HG03354 (cell line): ENCODE results near the gene CDK6.
"Not testable (repeated sequence)": the region's sequence is repeated elsewhere in the genome, so short reads cannot be mapped to it uniquely, and the experiment has no call there.

Experiments used
- ATAC-seq: cut with Tn5 transposase; IDR thresholded peaks from one replicate; pipeline ENCODE4 v1.9.1; 2021; ENCODE audit warnings: mild to moderate bottlenecking; ENCODE audit not compliant: unreplicated experiment, poor library complexity, severe bottlenecking

The CDK6 gene

DNA sequence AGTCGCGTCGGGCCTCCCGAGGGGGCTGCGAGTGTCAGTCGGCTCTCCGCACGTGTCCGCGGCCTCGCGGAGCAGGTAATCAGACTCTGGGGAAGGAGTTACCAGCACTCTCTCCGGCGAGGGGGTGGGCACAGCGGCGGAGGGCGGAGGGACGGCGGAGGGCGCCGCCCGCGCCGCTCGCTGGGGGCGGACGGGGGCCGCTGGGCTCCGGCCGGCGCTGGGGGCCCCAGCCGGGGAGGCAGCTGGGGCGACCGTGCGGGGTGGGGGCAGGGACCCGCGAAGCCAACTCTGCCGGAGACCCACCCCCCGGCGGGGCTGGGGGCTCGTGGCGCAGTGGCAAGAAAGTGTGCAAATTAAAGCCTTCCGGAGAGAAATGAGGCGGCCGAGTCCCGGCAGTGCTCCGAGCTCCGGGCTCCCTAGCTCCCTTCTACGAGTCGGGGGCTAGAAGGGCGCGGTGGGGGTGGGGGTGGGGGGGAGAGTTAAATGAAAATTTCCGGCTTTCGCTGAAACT, at the start of gene CDK6:
Gene CDK6 (minus strand): TSS at position 85 of the 511 bp plus-strand sequence. CDS start 3,250 bp downstream, outside the sequence.
- peak; percentile 36 for ATAC-seq

DNA sequence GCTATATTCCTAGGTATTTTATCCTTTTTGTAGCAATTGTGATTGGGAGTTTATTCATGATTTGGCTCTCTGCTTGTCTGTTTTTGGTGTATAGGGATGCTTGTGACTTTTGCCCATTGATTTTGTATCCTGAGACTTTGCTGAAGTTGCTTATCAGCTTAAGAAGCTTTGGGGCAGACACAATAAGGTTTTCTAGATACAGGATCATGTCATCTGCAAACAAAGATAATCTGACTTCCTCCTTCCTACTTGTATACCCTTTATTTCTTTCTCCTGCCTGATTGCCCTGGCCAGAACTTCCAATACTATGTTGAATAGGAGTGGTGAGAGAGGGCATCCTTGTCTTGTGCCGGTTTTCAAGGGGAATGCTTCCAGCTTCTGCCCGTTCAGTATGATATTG, 49.7 kb upstream of the CDK6 start:
- ATAC-seq = not testable (repeated sequence)

GRCh38 chr7:92884218-92884617, 47.8 kb upstream of the CDK6 start:
- no peak for ATAC-seq

GRCh38 chr7:92882760-92883159, 46.4 kb upstream of the CDK6 start:
- no peak for ATAC-seq

DNA sequence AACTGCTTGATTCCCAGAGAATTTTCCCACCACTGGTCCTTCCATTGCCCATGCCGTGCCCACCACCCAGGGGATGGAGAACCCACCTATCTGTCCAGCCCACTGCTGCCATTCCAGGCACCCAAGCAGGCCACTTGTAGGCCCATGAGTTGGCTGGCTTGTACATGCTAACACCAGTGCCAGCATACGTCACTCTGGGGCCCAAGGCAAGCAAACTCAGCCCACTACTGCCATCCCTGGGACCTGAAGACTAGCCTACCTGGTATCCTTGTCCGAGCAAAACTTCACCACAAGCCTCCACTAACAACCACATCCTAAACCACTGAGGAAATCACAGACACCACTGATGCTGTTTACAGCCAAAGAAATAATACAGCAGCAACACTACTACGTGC, 44.7 kb upstream of the CDK6 start:
- no peak for ATAC-seq

- no peak for ATAC-seq
Observed at GRCh38 chr7:92880212-92881090, 44.1 kb upstream of the CDK6 start.

DNA sequence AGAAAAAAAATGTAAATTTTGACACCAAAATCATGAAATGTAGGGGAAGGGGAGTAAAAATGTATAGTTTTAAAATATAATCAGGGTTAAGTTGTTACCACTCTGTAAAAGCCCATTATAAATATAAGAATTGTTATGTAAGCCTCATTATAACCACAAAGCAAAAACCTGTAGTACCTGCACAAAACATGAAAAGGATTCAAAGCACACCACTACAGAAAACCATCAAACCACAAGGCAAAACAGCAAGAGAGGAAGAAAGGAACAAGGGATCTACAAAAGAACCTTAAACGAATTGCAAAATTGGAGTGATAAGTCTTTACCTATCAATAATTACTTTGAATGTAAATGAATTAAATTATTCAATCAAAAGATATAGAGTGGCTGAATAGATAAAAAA, 41.0 kb upstream of the CDK6 start:
- ATAC-seq = no peak

GRCh38 chr7:92876836-92877235, 40.5 kb upstream of the CDK6 start:
- no peak for ATAC-seq

DNA sequence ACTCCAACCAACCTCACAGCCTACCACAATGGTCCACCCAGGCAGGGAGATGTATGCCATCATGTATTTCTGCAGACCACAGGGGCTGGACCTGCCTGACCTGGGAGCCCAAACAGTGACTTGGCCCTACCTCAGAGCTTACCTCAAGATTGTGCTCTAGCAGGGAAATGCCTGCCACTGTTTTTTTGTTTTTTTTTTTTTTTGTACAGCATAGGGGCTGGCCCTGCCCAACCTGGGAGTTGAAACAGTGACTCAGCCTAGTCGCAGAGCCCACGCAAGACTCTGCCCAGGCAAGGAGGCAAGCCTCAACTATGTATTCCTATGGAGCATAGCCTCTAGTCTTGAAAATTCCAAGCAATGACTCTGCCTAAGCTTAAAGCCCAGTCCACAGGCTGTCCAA, 39.3 kb upstream of the CDK6 start:
- no peak for ATAC-seq

- ATAC-seq = no peak
Observed at GRCh38 chr7:92875173-92875572, 38.8 kb upstream of the CDK6 start.

GRCh38 chr7:92874567-92874966, 38.2 kb upstream of the CDK6 start:
- ATAC-seq = no peak

GRCh38 chr7:92873776-92874175, 37.4 kb upstream of the CDK6 start:
- ATAC-seq = no peak

DNA sequence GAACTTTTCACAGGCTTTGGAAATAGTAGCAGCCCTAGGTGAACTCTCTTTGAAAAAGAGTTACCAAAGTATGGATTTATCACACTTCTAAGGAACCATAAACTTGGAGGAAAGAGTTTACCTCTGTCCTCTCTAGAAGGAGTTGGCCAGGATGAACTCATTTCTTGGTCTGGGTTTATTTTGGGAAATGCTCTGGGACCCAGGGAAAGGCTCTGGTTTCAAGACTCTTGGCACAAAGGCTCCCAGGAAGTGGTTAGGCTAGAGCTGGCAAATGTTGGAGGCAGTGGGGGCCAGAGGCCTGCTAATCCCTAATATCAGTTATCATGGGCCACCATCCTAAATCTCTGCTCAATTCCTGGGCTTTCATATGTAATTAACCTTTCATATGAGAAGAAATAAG, 36.3 kb upstream of the CDK6 start:
- ATAC-seq = no peak

DNA sequence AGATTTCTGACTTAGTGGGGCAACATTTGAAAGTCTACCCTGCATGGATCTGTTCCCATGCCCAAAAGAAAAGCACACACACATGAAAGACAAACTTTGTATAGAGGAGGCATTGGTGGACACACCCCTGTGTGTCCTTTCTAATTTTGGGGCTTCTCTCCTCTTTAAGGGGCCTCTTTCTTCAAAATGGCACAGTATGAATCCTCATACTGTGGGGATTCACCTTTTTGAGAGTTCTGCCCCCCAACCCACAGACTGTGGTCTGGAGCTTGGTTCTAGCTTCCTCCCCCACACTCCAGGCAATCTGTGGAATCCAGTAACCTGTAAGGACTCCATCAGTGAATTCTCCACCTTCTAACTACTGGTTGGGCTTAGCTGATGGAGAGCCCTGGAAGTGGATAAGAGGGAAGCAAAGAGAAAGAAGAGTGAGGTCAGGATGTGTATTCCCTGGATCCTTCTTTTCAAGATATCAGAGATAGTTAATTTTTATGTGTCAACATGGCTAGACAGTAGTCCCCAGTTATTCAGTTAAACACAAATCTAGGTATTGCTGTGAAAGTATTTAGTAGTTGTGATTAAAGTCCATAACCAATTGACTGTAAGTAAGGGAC, 32.4 kb upstream of the CDK6 start:
- no peak for ATAC-seq

- not testable (repeated sequence) for ATAC-seq
Observed at GRCh38 chr7:92864169-92864568, 27.8 kb upstream of the CDK6 start.

GRCh38 chr7:92856436-92856835, 20.1 kb upstream of the CDK6 start:
- no peak for ATAC-seq

DNA sequence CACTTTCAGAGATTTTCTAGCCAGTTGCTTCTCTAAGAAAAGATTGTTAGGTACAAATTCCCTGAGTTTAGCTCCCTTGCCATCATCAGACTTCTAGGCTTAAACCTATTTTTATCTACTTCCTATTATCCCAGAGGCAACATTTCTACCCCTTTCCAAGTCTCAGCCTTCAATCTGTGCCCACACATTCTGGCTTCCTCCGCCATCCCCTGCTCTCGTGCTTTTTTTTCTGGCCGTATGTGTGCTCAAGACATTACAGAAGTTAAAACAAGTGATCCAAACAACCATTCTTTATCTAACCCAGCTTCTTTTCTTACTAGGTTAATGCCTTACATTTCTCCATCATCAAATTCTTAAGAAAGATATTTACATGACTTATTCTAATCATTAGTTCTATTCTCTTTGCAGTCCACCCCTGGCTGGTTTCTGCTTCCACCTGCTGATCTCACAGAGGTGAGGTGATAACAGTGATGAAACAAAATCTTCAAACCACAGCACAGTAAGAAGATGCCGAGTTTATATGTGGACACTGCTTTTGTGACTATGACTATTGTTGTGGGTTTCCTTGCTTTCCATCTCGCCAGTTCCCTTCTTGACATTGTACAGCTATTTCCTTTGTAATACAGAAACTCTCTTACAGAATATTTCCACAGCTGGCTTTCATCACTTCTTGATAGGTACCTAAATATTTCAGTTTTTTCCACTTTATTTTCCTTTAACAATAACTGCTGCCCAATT, 18.3 kb upstream of the CDK6 start:
- peak; percentile 76 for ATAC-seq

GRCh38 chr7:92851732-92852131, 15.4 kb upstream of the CDK6 start:
- no peak for ATAC-seq

DNA sequence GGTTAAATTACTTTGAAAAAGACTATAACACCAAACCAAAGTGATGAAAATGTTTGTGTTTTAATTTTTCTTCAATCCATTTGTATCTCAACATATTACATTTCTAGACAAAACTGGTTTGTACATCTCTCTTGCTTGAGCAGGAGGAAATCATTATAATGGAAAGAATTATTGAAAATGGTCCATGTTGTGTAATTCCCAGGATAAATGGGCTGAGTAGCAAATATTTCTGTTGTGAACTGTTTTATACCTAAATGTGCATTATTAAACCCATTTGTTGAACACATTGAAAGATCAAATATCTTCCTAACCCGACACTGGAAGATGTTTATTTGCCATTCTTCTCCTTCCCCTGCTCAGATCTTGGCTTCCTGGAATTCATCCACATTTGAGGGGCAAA, 14.1 kb upstream of the CDK6 start:
- no peak for ATAC-seq

- no peak for ATAC-seq
Observed at GRCh38 chr7:92849322-92849721, 12.9 kb upstream of the CDK6 start.
